PC-3 (cell line): Measurements from ENCODE around the gene MRPS31. TPM values are rescaled to one million over a fixed set of nuclear protein-coding genes. Genes with fewer than 3 reads are reported as not detected.

Experiments used
- ATAC-seq: fragments of 200-7000 bp; cut with Tn5 transposase; 2 replicates; pipeline ENCODE4 v1.9.1; 2020; ENCODE audit warnings: mild to moderate bottlenecking, moderate library complexity
- BruUV-seq: library from RNA; stranded (reverse); fragments of 400-500 nt; replicated peaks from 2 replicates; lab custom pipeline; 2021; lab: Mats Ljungman, UMichigan
- CTCF ChIA-PET: fragments of 300-600 bp; sonication (Branson Sonifier 250); formaldehyde crosslinking; loops from one replicate; lab custom pipeline; 2022; ENCODE audit warnings: antibody characterized with exemption; lab: Charles Lee
- POLR2A ChIA-PET: fragments of 300-600 bp; sonication (Branson Sonifier 250); formaldehyde crosslinking; loops from one replicate; lab custom pipeline; 2022; ENCODE audit warnings: antibody characterized with exemption; ENCODE audit not compliant: unreplicated experiment; lab: Charles Lee
- DNase-seq: peaks from one replicate; pipeline ENCODE4 v3.0.0-alpha.2; 2015
- H2AFZ ChIP-seq: fragments of 300-600 bp; sonication (generic); 2 replicates; pipeline ENCODE4 v1.6.0; 2016; ENCODE audit warnings: antibody characterized with exemption, low read length
- H3F3A ChIP-seq: fragments of 300-600 bp; sonication (generic); one replicate; pipeline ENCODE4 v1.6.0; 2017; ENCODE audit warnings: antibody characterized with exemption, low read length, control low read depth, mild to moderate bottlenecking; ENCODE audit not compliant: unreplicated experiment
- H3K27ac ChIP-seq: fragments of 300-600 bp; sonication (generic); 2 replicates; pipeline ENCODE4 v1.5.1; 2016; ENCODE audit warnings: mild to moderate bottlenecking, low read length
- H3K27me3 ChIP-seq: fragments of 300-600 bp; sonication (generic); 2 replicates; pipeline ENCODE4 v1.6.1; 2016; ENCODE audit warnings: low read length, mixed read lengths
- H3K36me3 ChIP-seq: fragments of 300-600 bp; sonication (generic); 2 replicates; pipeline ENCODE4 v1.6.1; 2016; ENCODE audit warnings: low read depth, mixed run types, low read length, mixed read lengths
- H3K4me1 ChIP-seq: fragments of 300-600 bp; sonication (generic); 2 replicates; pipeline ENCODE4 v1.5.1; 2016; ENCODE audit warnings: low read length; ENCODE audit not compliant: insufficient read depth
- H3K4me2 ChIP-seq: fragments of 300-600 bp; sonication (generic); 2 replicates; pipeline ENCODE4 v1.6.0; 2016; ENCODE audit warnings: low read length
- H3K4me3 ChIP-seq: fragments of 300-600 bp; sonication (generic); 2 replicates; pipeline ENCODE4 v1.5.1; 2016; ENCODE audit warnings: mild to moderate bottlenecking, low read length, mixed read lengths
- H3K79me2 ChIP-seq: fragments of 300-600 bp; sonication (generic); 2 replicates; pipeline ENCODE4 v1.6.1; 2017; ENCODE audit warnings: low read length, mixed read lengths
- H3K9ac ChIP-seq: fragments of 300-600 bp; sonication (generic); 2 replicates; pipeline ENCODE4 v1.6.0; 2016; ENCODE audit warnings: mild to moderate bottlenecking, low read length
- H3K9me2 ChIP-seq: fragments of 300-600 bp; sonication (generic); replicated peaks from 2 replicates; pipeline ENCODE4 v1.6.1; 2016; ENCODE audit warnings: mixed run types, low read length, mixed read lengths
- H3K9me3 ChIP-seq: fragments of 300-600 bp; sonication (generic); 2 replicates; pipeline ENCODE4 v1.6.1; 2016; ENCODE audit warnings: low read length, mixed read lengths
- H4K20me1 ChIP-seq: fragments of 300-600 bp; sonication (generic); 2 replicates; pipeline ENCODE4 v1.6.1; 2016; ENCODE audit warnings: low read length, mixed read lengths
- EZH2 ChIP-seq: fragments of 300-600 bp; sonication (generic); IDR thresholded peaks from one replicate; pipeline ENCODE4 v1.6.1; 2017; ENCODE audit warnings: antibody characterized with exemption, mild to moderate bottlenecking, low read length; ENCODE audit not compliant: unreplicated experiment
- EZH2phosphoT487 ChIP-seq: fragments of 300-600 bp; sonication (generic); IDR thresholded peaks from 2 replicates; pipeline ENCODE4 v1.6.1; 2018; ENCODE audit warnings: mild to moderate bottlenecking, antibody characterized with exemption, low read length, borderline replicate concordance
- intact Hi-C: fragments of 100-400 bp; cut with micrococcal nuclease; formaldehyde crosslinking; loops from 2 replicates; pipeline ENCODE4 v1.9.0; 2023
- total RNA-seq: library from RNA; depleted of rRNA; stranded (reverse); fragments of >200 nt; gene quantifications from 2 replicates; pipeline ENCODE4 v1.2.3, GENCODE V29; 2014
- TF ChIP-seq, protein P1 (sequence below): fragments of 300-600 bp; sonication (generic); conservative IDR thresholded peaks from 2 replicates; pipeline ENCODE4 v1.5.1; 2017; ENCODE audit warnings: antibody characterized with exemption, low read depth, mild to moderate bottlenecking, low read length

MRPS31 gene
- total RNA-seq, 1 experiment from 2014 or later = 14.6 TPM

DNA sequence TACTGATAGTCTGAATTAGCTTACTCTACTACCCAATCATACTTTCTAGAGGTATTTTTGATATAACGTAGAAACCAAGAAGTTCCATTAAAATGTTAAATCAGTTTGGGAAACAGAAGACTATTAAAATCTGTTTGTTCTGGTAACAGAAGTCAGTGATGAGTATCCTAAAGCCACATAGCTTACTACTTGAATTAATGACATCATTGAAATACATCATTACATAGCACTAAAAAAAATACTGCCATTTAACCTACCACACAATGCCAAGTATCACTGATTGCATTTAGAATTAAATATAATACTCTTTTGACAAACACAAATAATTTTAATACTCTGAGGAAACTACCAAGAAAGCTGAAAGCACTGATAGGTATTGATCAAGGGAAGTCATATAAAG, 5.4 kb downstream of the MRPS31 start:
- ChIA-PET CTCF (no interaction called here), POLR2A (no interaction called here)
- no peak for ATAC-seq
- no peak overlapping the region for H3K9ac ChIP-seq
- TF ChIP-seq EZH2 (no peak), EZH2phosphoT487 (no peak)
- TF ChIP-seq, protein P1, sequence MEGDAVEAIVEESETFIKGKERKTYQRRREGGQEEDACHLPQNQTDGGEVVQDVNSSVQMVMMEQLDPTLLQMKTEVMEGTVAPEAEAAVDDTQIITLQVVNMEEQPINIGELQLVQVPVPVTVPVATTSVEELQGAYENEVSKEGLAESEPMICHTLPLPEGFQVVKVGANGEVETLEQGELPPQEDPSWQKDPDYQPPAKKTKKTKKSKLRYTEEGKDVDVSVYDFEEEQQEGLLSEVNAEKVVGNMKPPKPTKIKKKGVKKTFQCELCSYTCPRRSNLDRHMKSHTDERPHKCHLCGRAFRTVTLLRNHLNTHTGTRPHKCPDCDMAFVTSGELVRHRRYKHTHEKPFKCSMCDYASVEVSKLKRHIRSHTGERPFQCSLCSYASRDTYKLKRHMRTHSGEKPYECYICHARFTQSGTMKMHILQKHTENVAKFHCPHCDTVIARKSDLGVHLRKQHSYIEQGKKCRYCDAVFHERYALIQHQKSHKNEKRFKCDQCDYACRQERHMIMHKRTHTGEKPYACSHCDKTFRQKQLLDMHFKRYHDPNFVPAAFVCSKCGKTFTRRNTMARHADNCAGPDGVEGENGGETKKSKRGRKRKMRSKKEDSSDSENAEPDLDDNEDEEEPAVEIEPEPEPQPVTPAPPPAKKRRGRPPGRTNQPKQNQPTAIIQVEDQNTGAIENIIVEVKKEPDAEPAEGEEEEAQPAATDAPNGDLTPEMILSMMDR = no peak
- no peak overlapping the region for H3K4me3 ChIP-seq
- BruUV-seq = no TSS peak
- H3K9me3 ChIP-seq = no peaks in the 10 kb centered on the region
- no peaks in the 10 kb centered on the region for H3F3A ChIP-seq
- H3K4me1 ChIP-seq = peaks cover 7% of the 10 kb centered on the region; the same call in 1 of the 2 replicates
- DNase-seq = no peak
- H3K4me2 ChIP-seq = no peak overlapping the region
- no peak overlapping the region for H3K27ac ChIP-seq
- H3K9me2 ChIP-seq = no peaks in the 10 kb centered on the region
- H3K27me3 ChIP-seq = no peaks in the 10 kb centered on the region
- no peak overlapping the region for H2AFZ ChIP-seq
- H3K79me2 ChIP-seq = peaks cover 13% of the 10 kb centered on the region
- intact Hi-C loops = no loop called here
- H3K36me3 ChIP-seq = no peaks in the 10 kb centered on the region; the same call in 1 of the 2 replicates
- no peaks in the 10 kb centered on the region for H4K20me1 ChIP-seq

DNA sequence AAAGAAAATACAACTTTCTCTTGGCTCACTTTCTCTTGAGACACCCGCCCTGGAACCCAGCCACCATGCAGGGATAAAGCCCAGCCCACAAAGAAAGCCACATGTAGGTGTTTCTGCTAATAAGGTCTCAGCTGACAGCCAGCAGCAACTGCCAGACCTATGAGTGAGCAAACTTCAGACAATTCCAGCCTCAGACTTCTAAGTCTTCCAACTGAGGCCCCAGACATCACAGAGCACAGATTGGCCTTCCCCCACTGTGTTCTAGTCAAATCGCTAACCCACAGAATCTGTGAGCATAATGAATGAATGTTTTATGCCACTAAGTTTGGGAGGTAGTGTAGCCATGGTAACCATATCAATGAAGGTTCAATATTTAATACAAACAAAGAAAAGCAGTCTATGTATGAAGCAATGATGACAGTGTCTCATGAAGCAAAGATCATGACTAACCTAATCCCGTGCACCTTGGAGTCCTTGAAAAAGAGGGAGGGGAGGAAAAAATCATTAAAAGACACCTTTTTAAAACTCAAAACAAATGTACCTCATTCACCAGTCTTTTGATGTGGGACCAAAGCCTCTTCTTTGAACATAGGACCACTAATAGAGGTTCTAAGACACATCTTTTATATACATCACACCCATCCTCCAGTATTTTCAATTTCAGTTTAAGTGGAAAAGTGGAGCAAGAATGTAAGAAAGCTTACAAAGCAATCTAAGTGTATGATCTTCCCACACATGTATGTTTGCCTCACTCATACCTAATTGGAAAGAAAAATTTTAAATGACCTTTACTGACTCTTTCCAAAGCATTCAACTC, 6.2 kb downstream of the MRPS31 start:
- Histone ChIP-seq H3K4me1 (0 out of 2 replicates have a peak, but pooled peaks cover 3% of the 10 kb centered on the region), H3K27me3 (no peaks in the 10 kb centered on the region), H3K9me3 (no peaks in the 10 kb centered on the region), H3K27ac (no peak overlapping the region), H3K36me3 (no peaks in the 10 kb centered on the region; the same call in 1 of the 2 replicates), H3K4me2 (no peak overlapping the region), H3K9ac (no peak overlapping the region), H3K79me2 (peaks cover 5% of the 10 kb centered on the region), H3K4me3 (no peak overlapping the region), H3F3A (no peaks in the 10 kb centered on the region), H3K9me2 (no peaks in the 10 kb centered on the region), H2AFZ (no peak overlapping the region), H4K20me1 (no peaks in the 10 kb centered on the region)
- TF ChIP-seq, protein P1 = no peak
- TF ChIP-seq EZH2 (no peak), EZH2phosphoT487 (no peak)
- DNase-seq = no peak
- intact Hi-C loops = no loop called here
- ATAC-seq = no peak
- ChIA-PET CTCF (no interaction called here), POLR2A (no interaction called here)
- BruUV-seq = no TSS peak

DNA sequence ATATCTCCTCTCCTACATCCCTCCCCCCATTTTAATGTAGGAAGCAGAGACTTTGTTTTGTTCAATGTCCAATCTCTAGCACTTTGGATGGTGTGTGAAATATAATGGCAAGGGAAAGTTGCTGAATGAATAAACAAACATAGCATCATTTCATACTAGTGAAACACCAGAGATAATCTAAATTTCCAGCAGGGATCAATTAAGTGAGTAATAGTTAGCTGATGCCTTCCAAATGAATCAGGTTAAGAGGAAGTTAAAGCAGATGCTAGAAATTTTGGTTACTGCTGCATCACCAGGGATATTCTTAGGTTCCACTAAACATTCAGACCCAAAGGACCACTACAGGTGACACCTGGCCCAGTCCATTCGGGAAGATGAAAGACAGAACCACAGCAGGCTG, 8.1 kb downstream of the MRPS31 start:
- no peak for DNase-seq
- Histone ChIP-seq H3K4me3 (no peak overlapping the region), H3K4me2 (no peak overlapping the region), H3K4me1 (no peaks in the 10 kb centered on the region), H3K27me3 (no peaks in the 10 kb centered on the region), H4K20me1 (no peaks in the 10 kb centered on the region), H3K9me2 (no peaks in the 10 kb centered on the region), H3K9ac (no peak overlapping the region), H3K9me3 (no peaks in the 10 kb centered on the region), H3K36me3 (no peaks in the 10 kb centered on the region), H3K27ac (no peak overlapping the region), H2AFZ (no peak overlapping the region), H3F3A (no peaks in the 10 kb centered on the region), H3K79me2 (no peaks in the 10 kb centered on the region)
- no TSS peak for BruUV-seq
- CTCF ChIA-PET = no interaction called here
- ATAC-seq = no peak
- TF ChIP-seq EZH2 (no peak), EZH2phosphoT487 (no peak)
- TF ChIP-seq, protein P1 = no peak
- POLR2A ChIA-PET = no interaction called here
- intact Hi-C loops = no loop called here
